Heart left ventricle (tissue), 13 donors: Measurements from ENCODE around the gene RGS17.

ENCODE experiments used
- POLR2A ChIP-seq, 2 donors: fragments of 450-650 bp; IDR thresholded peaks; one replicate each; pipeline ENCODE4 v1.6.1; 2017; ENCODE audit warnings: antibody characterized with exemption in 2 of 2, mild to moderate bottlenecking in 2 of 2, moderate library complexity in 2 of 2
- TF ChIP-seq, protein P1 (sequence below), 12 donors: fragments of 200-600 bp; sonication (generic) in 4 of 12; IDR thresholded peaks; one replicate each; pipeline versions ENCODE4 v1.5.0 to v1.8.0; 2018 to 2022; ENCODE audit warnings: antibody characterized with exemption in 12 of 12, mild to moderate bottlenecking in 5 of 12
- donor health status: ischemic (EF 13 %, LVEDD 7.1; RV severe dilation, severe dysfunction).
- donor health status: DM: no; HTN: yes; CAD: no.
- donor health status: DM: no; HTN: no; CAD: no.
- donor health status: ischemic (EF 25% LVEDD 6.9; RV normal size, moderate dysfunction).
- donor health status: ischemic (EF 25% LVEDD 5.7; RV mildly dilated, moderate dysfunction).
- donor health status: ischemic (EF 35%, LVEDD 5.7; RV mildly dilated, moderate dysfunction).
- donor health status: nonischemic (EF 11% LVEDD 7.7; RV severe dilation, severe dysfunction).
- donor health status: DM: yes; HTN: yes; CAD: no.
- donor health status: PGD.
- donor health status: ischemic (EF 29% LVEDD 5.4; RV normal size, mild dysfunction).
- donor health status: nonischemic (EF 23%, LVEDD 6.1; RV moderate dilation, normal function).

- TF ChIP-seq, protein P1, sequence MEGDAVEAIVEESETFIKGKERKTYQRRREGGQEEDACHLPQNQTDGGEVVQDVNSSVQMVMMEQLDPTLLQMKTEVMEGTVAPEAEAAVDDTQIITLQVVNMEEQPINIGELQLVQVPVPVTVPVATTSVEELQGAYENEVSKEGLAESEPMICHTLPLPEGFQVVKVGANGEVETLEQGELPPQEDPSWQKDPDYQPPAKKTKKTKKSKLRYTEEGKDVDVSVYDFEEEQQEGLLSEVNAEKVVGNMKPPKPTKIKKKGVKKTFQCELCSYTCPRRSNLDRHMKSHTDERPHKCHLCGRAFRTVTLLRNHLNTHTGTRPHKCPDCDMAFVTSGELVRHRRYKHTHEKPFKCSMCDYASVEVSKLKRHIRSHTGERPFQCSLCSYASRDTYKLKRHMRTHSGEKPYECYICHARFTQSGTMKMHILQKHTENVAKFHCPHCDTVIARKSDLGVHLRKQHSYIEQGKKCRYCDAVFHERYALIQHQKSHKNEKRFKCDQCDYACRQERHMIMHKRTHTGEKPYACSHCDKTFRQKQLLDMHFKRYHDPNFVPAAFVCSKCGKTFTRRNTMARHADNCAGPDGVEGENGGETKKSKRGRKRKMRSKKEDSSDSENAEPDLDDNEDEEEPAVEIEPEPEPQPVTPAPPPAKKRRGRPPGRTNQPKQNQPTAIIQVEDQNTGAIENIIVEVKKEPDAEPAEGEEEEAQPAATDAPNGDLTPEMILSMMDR (IDR thresholded peaks at IDR 0.05) = no peak
- TF ChIP-seq POLR2A (IDR thresholded peaks at IDR 0.05) = no peak
Observed at GRCh38 chr6:153162646-153163045, 31.6 kb upstream of the RGS17 start.
